Endothelial cell of umbilical vein (primary cell): ENCODE data around the gene INHBC. TPM values are rescaled to one million over a fixed set of nuclear protein-coding genes. Genes with fewer than 3 reads are reported as not detected.

Experiments used
- BruUV-seq: library from RNA; stranded (reverse); fragments of 400-500 nt; replicated peaks from 2 replicates; lab custom pipeline; 2021; lab: Mats Ljungman, UMichigan
- CTCF ChIA-PET: fragments of 300-600, 350-600 bp; sonication (Branson Sonifier 250); formaldehyde crosslinking; loops from one replicate; lab custom pipeline; 2021; ENCODE audit warnings: antibody characterized with exemption, inconsistent platforms; lab: Charles Lee
- POLR2A ChIA-PET: fragments of 300-600, 350-600 bp; sonication (Branson Sonifier 250); formaldehyde crosslinking; loops from one replicate; lab custom pipeline; 2021; ENCODE audit warnings: antibody characterized with exemption, inconsistent platforms; lab: Charles Lee
- DNase-seq: peaks from one replicate; pipeline ENCODE4 v3.0.0-alpha.2; 2011; ENCODE audit warnings: low read depth, low spot score
- FAIRE-seq: peaks from 2 replicates; lab custom pipeline; 2011; peaks lifted over from hg19 to GRCh38; lab: Jason Lieb, UNC
- H2AFZ ChIP-seq: 2 replicates; pipeline ENCODE4 v1.6.0; 2012; ENCODE audit warnings: low read depth, low read length, control low read depth, inconsistent platforms
- H3K27ac ChIP-seq: 2 replicates; pipeline ENCODE4 v1.5.1; 2011; ENCODE audit warnings: low read depth, mild to moderate bottlenecking, control low read depth, low read length, moderate library complexity; ENCODE audit not compliant: insufficient read depth
- H3K27me3 ChIP-seq, 2 experiments: 2 replicates each; pipeline versions ENCODE4 v1.6.0 to v1.6.1; 2011; ENCODE audit warnings: low read length in 2 of 2, mixed read lengths in 1 of 2; ENCODE audit not compliant: control insufficient read depth in 2 of 2, insufficient read depth in 2 of 2
- H3K36me3 ChIP-seq, 2 experiments: 2 replicates in 1 of 2; 3 replicates in 1 of 2; pipeline ENCODE4 v1.5.1; 2011; ENCODE audit warnings: low read length in 2 of 2, mild to moderate bottlenecking in 1 of 2, moderate library complexity in 1 of 2; ENCODE audit not compliant: control insufficient read depth in 2 of 2, insufficient read depth in 2 of 2; ENCODE audit errors: extremely low read depth in 1 of 2
- H3K4me1 ChIP-seq: 3 replicates; pipeline ENCODE4 v1.5.1; 2011; ENCODE audit warnings: mild to moderate bottlenecking, low read length; ENCODE audit not compliant: control insufficient read depth, insufficient read depth; ENCODE audit errors: extremely low read depth
- H3K4me2 ChIP-seq: 2 replicates; pipeline ENCODE4 v1.6.1; 2011; ENCODE audit warnings: low read length, control low read depth, mixed read lengths; ENCODE audit not compliant: insufficient read depth
- H3K4me3 ChIP-seq, 3 experiments: fragments of 200-600 bp in 1 of 3; sonication (generic), shearing (Covaris generic) in 1 of 3; replicated peaks in 1 of 3; 2 replicates each; pipeline ENCODE4 v1.5.1; 2011 to 2016; ENCODE audit warnings: control low read depth in 3 of 3, low read length in 3 of 3, mild to moderate bottlenecking in 2 of 3, inconsistent platforms in 1 of 3, low read depth in 1 of 3, moderate library complexity in 1 of 3; ENCODE audit not compliant: insufficient read depth in 1 of 3
- H3K79me2 ChIP-seq: 2 replicates; pipeline ENCODE4 v1.6.0; 2012; ENCODE audit warnings: low read length, inconsistent platforms; ENCODE audit not compliant: control insufficient read depth, insufficient read depth
- H3K9ac ChIP-seq: replicated peaks from 2 replicates; pipeline ENCODE3; 2011; ENCODE audit warnings: low read length, control low read depth; ENCODE audit not compliant: insufficient read depth; ENCODE audit errors: extremely low read depth
- H3K9me1 ChIP-seq: replicated peaks from 3 replicates; pipeline ENCODE4 v1.6.0; 2011; ENCODE audit warnings: mild to moderate bottlenecking, low read length; ENCODE audit not compliant: control insufficient read depth, insufficient read depth; ENCODE audit errors: extremely low read depth
- H3K9me3 ChIP-seq: replicated peaks from 2 replicates; pipeline ENCODE4 v1.5.1; 2012; ENCODE audit warnings: low read length, inconsistent platforms; ENCODE audit not compliant: control insufficient read depth, insufficient read depth
- H4K20me1 ChIP-seq: replicated peaks from 2 replicates; pipeline ENCODE3; 2011; ENCODE audit warnings: mild to moderate bottlenecking, low read length; ENCODE audit not compliant: control insufficient read depth, insufficient read depth; ENCODE audit errors: extremely low read depth
- EZH2 ChIP-seq: IDR thresholded peaks from 2 replicates; pipeline ENCODE4 v1.6.1; 2012; ENCODE audit warnings: borderline replicate concordance, low read depth, mild to moderate bottlenecking, moderate library complexity, low read length, inconsistent platforms; ENCODE audit not compliant: severe bottlenecking
- FOS ChIP-seq: IDR thresholded peaks from 2 replicates; pipeline ENCODE4 v1.6.1; 2011; ENCODE audit warnings: mild to moderate bottlenecking, low read length, moderate library complexity, borderline replicate concordance; ENCODE audit not compliant: insufficient read depth
- GATA2 ChIP-seq: IDR thresholded peaks from 2 replicates; pipeline ENCODE4 v1.7.0; 2011; ENCODE audit warnings: low read depth, mild to moderate bottlenecking, moderate library complexity, mixed read lengths, low read length; ENCODE audit not compliant: insufficient read length, insufficient read depth
- JUN ChIP-seq: IDR thresholded peaks from 2 replicates; pipeline ENCODE4 v1.6.1; 2011; ENCODE audit warnings: borderline replicate concordance, low read depth; ENCODE audit not compliant: insufficient read length, insufficient read depth
- MYC ChIP-seq: IDR thresholded peaks from one replicate; pipeline ENCODE4 v1.6.1; 2011; ENCODE audit warnings: mild to moderate bottlenecking, low read depth, low read length
- POLR2A ChIP-seq: IDR thresholded peaks from 2 replicates; pipeline ENCODE4 v1.6.1; 2012; ENCODE audit warnings: low read depth, mild to moderate bottlenecking, control low read depth, low read length
- POLR2AphosphoS5 ChIP-seq: IDR thresholded peaks from 2 replicates; pipeline ENCODE4 v1.6.1; 2012; ENCODE audit warnings: low read depth, mild to moderate bottlenecking, control low read depth, low read length, moderate library complexity; ENCODE audit not compliant: insufficient read depth
- dilution Hi-C: fragments of 300-500 bp; cut with MboI; formaldehyde crosslinking; loops from one replicate; pipeline ENCODE4 v1.15.0; 2019; ENCODE audit warnings: low sequenced_read_pairs; ENCODE audit not compliant: extremely low pct_ligation_motif_present
- intact Hi-C: fragments of 100-400 bp; cut with micrococcal nuclease; formaldehyde crosslinking; loops from one replicate; pipeline ENCODE4 v1.10.0; 2022
- polyA plus RNA-seq, 4 experiments: library from polyadenylated mRNA; depleted of rRNA in 3 of 4; stranded (reverse) in 3 of 4; unstranded in 1 of 4; fragments of >200 nt; gene quantifications; 2 replicates each; pipeline versions ENCODE4 v1.2.1 to v1.2.3, GENCODE V29; 2011 to 2012; ENCODE audit warnings: missing spikeins in 1 of 4
- total RNA-seq: library from RNA; stranded (reverse); gene quantifications from 2 replicates; pipeline ENCODE4 v1.2.3, GENCODE V29; 2021
- TF ChIP-seq, protein P1 (sequence below), 2 donors: IDR thresholded peaks; 1 replicate in 1 of 2; 2 replicates in 1 of 2; pipeline ENCODE4 v1.5.1; 2011; ENCODE audit warnings: low read length in 2 of 2, mild to moderate bottlenecking in 2 of 2, moderate library complexity in 2 of 2, control low read depth in 1 of 2, inconsistent platforms in 1 of 2, low read depth in 1 of 2; ENCODE audit not compliant: insufficient read depth in 1 of 2; ENCODE audit errors: extremely low read depth in 1 of 2
- TF ChIP-seq, protein P2 (sequence below): IDR thresholded peaks from 2 replicates; pipeline ENCODE4 v1.6.1; 2011; ENCODE audit not compliant: insufficient read depth, insufficient read length

Gene INHBC
- total and polyA plus RNA-seq, 2 donors (not counting 3 experiments of a cell fraction or from before 2014, with no cell fraction given), result not detected

DNA sequence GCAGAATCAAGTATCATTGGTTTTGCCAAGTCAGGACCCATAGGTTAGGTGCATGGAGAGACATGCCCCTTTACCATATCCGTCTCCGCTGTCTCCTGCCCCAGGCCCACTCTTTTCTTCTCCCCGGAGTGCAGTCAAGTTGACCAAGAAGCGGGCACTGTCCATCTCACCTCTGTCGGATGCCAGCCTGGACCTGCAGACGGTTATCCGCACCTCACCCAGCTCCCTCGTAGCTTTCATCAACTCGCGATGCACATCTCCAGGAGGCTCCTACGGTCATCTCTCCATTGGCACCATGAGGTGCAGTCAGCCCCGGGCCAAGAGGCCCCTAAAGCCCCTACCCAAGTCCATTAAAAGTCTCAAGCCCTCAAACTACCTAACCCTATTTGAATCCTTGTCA is 30.0 kb downstream of the INHBC start:
- POLR2A ChIA-PET, result no interaction called here
- no peak overlapping the region for H3K27ac ChIP-seq
- CTCF ChIA-PET, result interaction anchor here (2.2 kb wide), 1 partner anchor 157 kb away, joined by 5 read pairs; no protein-coding TSS in a partner anchor
- H3K4me1 ChIP-seq, result peaks cover 7% of the 10 kb centered on the region
- intact Hi-C loops (no loop called here), dilution Hi-C loops (no loop called here)
- H3K36me3 ChIP-seq, result no peaks in the 10 kb centered on the region
- no peak overlapping the region for H2AFZ ChIP-seq
- no peak overlapping the region for H3K4me3 ChIP-seq
- no peak overlapping the region for H3K4me2 ChIP-seq
- H3K9me1 ChIP-seq, result no peaks in the 10 kb centered on the region
- BruUV-seq, result no TSS peak
- DNase-seq (no peak), FAIRE-seq (no peak)
- H3K9me3 ChIP-seq, result no peaks in the 10 kb centered on the region
- no peaks in the 10 kb centered on the region for H3K79me2 ChIP-seq
- no peak overlapping the region for H3K9ac ChIP-seq
- H4K20me1 ChIP-seq, result no peaks in the 10 kb centered on the region
- H3K27me3 ChIP-seq, result peaks cover 9 to 20% of the 10 kb centered on the region in 2 experiments
- no peak for TF ChIP-seq EZH2
- no peak for TF ChIP-seq GATA2
- TF ChIP-seq POLR2AphosphoS5, result no peak
- TF ChIP-seq, protein P1, sequence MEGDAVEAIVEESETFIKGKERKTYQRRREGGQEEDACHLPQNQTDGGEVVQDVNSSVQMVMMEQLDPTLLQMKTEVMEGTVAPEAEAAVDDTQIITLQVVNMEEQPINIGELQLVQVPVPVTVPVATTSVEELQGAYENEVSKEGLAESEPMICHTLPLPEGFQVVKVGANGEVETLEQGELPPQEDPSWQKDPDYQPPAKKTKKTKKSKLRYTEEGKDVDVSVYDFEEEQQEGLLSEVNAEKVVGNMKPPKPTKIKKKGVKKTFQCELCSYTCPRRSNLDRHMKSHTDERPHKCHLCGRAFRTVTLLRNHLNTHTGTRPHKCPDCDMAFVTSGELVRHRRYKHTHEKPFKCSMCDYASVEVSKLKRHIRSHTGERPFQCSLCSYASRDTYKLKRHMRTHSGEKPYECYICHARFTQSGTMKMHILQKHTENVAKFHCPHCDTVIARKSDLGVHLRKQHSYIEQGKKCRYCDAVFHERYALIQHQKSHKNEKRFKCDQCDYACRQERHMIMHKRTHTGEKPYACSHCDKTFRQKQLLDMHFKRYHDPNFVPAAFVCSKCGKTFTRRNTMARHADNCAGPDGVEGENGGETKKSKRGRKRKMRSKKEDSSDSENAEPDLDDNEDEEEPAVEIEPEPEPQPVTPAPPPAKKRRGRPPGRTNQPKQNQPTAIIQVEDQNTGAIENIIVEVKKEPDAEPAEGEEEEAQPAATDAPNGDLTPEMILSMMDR (IDR thresholded peaks at IDR 0.05; ENCODE audit: extremely low read depth in 1 of 2, insufficient read depth in 1 of 2, low read depth in 1 of 2, low read length in 2 of 2), result no peak
- TF ChIP-seq JUN, result no peak
- no peak for TF ChIP-seq FOS
- TF ChIP-seq MYC, result no peak
- no peak for TF ChIP-seq POLR2A
- TF ChIP-seq, protein P2, sequence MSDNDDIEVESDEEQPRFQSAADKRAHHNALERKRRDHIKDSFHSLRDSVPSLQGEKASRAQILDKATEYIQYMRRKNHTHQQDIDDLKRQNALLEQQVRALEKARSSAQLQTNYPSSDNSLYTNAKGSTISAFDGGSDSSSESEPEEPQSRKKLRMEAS, result no peak
